Heart left ventricle (tissue), 16 donors: Measurements from ENCODE around the gene CADM2. TPM values are rescaled to one million over a fixed set of nuclear protein-coding genes. Genes with fewer than 3 reads are reported as not detected.

Experiments used
- ATAC-seq, 4 donors: fragments of 200-7000 bp; cut with Tn5 transposase; one replicate each; pipeline ENCODE4 v1.9.1; 2020 to 2022; ENCODE audit warnings: moderate library complexity in 4 of 4, mild to moderate bottlenecking in 3 of 4, moderate number of reproducible peaks in 1 of 4
- DNase-seq, 5 donors: peaks; one replicate each; pipeline ENCODE4 v3.0.0-alpha.2; 2020
- H3K27ac ChIP-seq, 12 donors: fragments of 200-600 bp; sonication (generic) in 4 of 12; one replicate each; pipeline versions ENCODE4 v1.5.0 to v1.8.0; 2016 to 2022; ENCODE audit warnings: mild to moderate bottlenecking in 2 of 12
- H3K27me3 ChIP-seq, 9 donors: fragments of 200-600 bp; sonication (generic) in 2 of 9; one replicate each; pipeline versions ENCODE4 v1.5.1 to v1.8.0; 2016 to 2022; ENCODE audit warnings: mild to moderate bottlenecking in 3 of 9
- H3K36me3 ChIP-seq, 9 donors: fragments of 200-600 bp; sonication (generic) in 2 of 9; one replicate each; pipeline versions ENCODE4 v1.5.0 to v1.8.0; 2018 to 2022; ENCODE audit warnings: mild to moderate bottlenecking in 2 of 9
- H3K4me1 ChIP-seq, 12 donors: fragments of 200-600 bp; sonication (generic) in 4 of 12; one replicate each; pipeline versions ENCODE4 v1.5.0 to v1.8.0; 2016 to 2022; ENCODE audit warnings: mild to moderate bottlenecking in 3 of 12
- H3K4me3 ChIP-seq, 12 donors: fragments of 200-600 bp; sonication (generic) in 4 of 12; one replicate each; pipeline versions ENCODE4 v1.5.0 to v1.8.0; 2017 to 2022; ENCODE audit warnings: mild to moderate bottlenecking in 9 of 12, moderate library complexity in 4 of 12
- H3K9me3 ChIP-seq, 12 donors: fragments of 200-600 bp; sonication (generic) in 4 of 12; one replicate each; pipeline versions ENCODE4 v1.5.0 to v1.8.0; 2016 to 2022; ENCODE audit warnings: mild to moderate bottlenecking in 1 of 12
- POLR2A ChIP-seq, 2 donors: fragments of 450-650 bp; IDR thresholded peaks; one replicate each; pipeline ENCODE4 v1.6.1; 2017; ENCODE audit warnings: antibody characterized with exemption in 2 of 2, mild to moderate bottlenecking in 2 of 2, moderate library complexity in 2 of 2
- WGBS, 4 donors: extraction: QIAGEN DNeasy Blood & Tissue Kit in 2 of 4; methylation state at CpG; one replicate each; pipeline versions ENCODE4 v1.1.5 to v1.1.7; 2013 to 2018; 5-methylcytosine and 5-hydroxymethylcytosine counted together
- intact Hi-C, 10 donors: fragments of 100-400 bp; cut with DNase I; formaldehyde crosslinking; loops; one replicate each; pipeline versions ENCODE4 v1.11.1 to v1.14.2; 2022
- polyA plus RNA-seq, 2 donors: library from polyadenylated mRNA; stranded (reverse); fragments of 200-250 nt; gene quantifications; one replicate each; pipeline ENCODE4 v1.2.3, GENCODE V29; 2013
- total RNA-seq, 9 donors: library from RNA; depleted of rRNA in 2 of 9; stranded (reverse); fragments of >200 nt in 2 of 9; fragmentation: NEBNext Ultra II Directional in 3 of 9; extraction: Animal tissue kit (Norgen Biotek cat#: 25700) in 3 of 9; gene quantifications; one replicate each; pipeline versions ENCODE4 v1.1.0 to v1.2.4, GENCODE V29; 2016 to 2023
- TF ChIP-seq, protein P1 (sequence below), 12 donors: fragments of 200-600 bp; sonication (generic) in 4 of 12; IDR thresholded peaks; one replicate each; pipeline versions ENCODE4 v1.5.0 to v1.8.0; 2018 to 2022; ENCODE audit warnings: antibody characterized with exemption in 12 of 12, mild to moderate bottlenecking in 5 of 12
- donor health status: ischemic (EF 13 %, LVEDD 7.1; RV severe dilation, severe dysfunction).
- donor health status: healthy with polysubstance abuse.
- donor health status: DM: no; HTN: yes; CAD: no.
- donor health status: DM: no; HTN: no; CAD: no.
- donor health status: ischemic (EF 25% LVEDD 6.9; RV normal size, moderate dysfunction).
- donor health status: ischemic (EF 25% LVEDD 5.7; RV mildly dilated, moderate dysfunction).
- donor health status: healthy.
- donor health status: DM: yes; HTN: yes; CAD: no.
- donor health status: ischemic (EF 35%, LVEDD 5.7; RV mildly dilated, moderate dysfunction).
- donor health status: nonischemic (EF 11% LVEDD 7.7; RV severe dilation, severe dysfunction).
- donor health status: DM: yes; HTN: yes; CAD: no.
- donor health status: PGD.
- donor health status: ischemic (EF 29% LVEDD 5.4; RV normal size, mild dysfunction).
- donor health status: nonischemic (EF 23%, LVEDD 6.1; RV moderate dilation, normal function).

CADM2 gene
- total and polyA plus RNA-seq, 11 donors, result 0.19 to 2.3 (median 0.69) TPM

DNA sequence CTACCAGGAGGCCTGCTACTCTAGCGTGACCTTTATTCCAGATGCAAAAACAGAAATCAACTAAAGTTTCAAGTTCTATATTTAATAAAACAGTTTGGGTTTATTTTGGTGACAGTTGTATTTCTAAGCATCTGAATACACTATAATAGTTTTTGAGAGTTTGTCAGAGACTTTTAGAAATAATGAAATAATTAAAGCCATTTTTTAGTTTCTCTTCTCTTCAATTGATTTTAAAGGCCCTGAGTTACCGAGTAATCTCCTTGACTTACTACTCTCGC, 523.4 kb downstream of the CADM2 start:
- Histone ChIP-seq H3K9me3 (no peaks in the 10 kb centered on the region), H3K4me3 (no peak overlapping the region), H3K36me3 (no peaks in the 10 kb centered on the region), H3K27me3 (no peaks in the 10 kb centered on the region), H3K4me1 (peaks cover 0 to 3% (median 0%) of the 10 kb centered on the region in 12 donors), H3K27ac (no peak overlapping the region)
- ATAC-seq (no peak), DNase-seq (no peak)
- intact Hi-C loops, result no loop called here
- TF ChIP-seq POLR2A (IDR thresholded peaks at IDR 0.05), result no peak
- TF ChIP-seq, protein P1, sequence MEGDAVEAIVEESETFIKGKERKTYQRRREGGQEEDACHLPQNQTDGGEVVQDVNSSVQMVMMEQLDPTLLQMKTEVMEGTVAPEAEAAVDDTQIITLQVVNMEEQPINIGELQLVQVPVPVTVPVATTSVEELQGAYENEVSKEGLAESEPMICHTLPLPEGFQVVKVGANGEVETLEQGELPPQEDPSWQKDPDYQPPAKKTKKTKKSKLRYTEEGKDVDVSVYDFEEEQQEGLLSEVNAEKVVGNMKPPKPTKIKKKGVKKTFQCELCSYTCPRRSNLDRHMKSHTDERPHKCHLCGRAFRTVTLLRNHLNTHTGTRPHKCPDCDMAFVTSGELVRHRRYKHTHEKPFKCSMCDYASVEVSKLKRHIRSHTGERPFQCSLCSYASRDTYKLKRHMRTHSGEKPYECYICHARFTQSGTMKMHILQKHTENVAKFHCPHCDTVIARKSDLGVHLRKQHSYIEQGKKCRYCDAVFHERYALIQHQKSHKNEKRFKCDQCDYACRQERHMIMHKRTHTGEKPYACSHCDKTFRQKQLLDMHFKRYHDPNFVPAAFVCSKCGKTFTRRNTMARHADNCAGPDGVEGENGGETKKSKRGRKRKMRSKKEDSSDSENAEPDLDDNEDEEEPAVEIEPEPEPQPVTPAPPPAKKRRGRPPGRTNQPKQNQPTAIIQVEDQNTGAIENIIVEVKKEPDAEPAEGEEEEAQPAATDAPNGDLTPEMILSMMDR (IDR thresholded peaks at IDR 0.05), result no peak
- 69 to 75% (median 74%) methylated on average over 3 of the region's 3 CpGs for WGBS, 4 donors

DNA sequence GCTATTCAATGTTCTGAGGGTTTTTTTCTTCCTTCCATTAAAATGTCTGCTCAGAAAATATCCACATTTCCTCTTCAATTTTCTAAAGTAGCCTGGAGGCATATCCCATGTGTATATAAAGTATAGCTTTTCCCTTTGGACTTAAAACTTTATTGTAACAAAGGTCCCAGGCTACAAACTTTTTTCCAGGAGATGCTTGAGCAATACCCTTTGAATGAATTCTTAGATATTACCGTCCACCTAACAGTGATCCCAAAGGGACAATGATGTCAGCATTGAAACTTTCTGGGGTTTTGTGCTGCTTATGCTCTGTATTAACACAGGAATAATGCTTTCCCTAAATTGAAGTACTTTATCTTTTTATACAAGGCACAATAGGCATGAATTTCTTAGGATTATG, 525.2 kb downstream of the CADM2 start:
- H3K4me3 ChIP-seq, result no peak overlapping the region
- TF ChIP-seq, protein P1 (IDR thresholded peaks at IDR 0.05), result no peak
- TF ChIP-seq POLR2A (IDR thresholded peaks at IDR 0.05), result no peak
- DNase-seq, result no peak
- no peak overlapping the region for H3K27ac ChIP-seq
- 58 to 71% (median 68%) methylated on average over 1 of the region's 1 CpG for WGBS, 4 donors
- H3K27me3 ChIP-seq, result no peaks in the 10 kb centered on the region
- H3K9me3 ChIP-seq, result no peaks in the 10 kb centered on the region
- intact Hi-C loops, result no loop called here
- no peaks in the 10 kb centered on the region for H3K36me3 ChIP-seq
- no peak for ATAC-seq
- H3K4me1 ChIP-seq, result no peaks in the 10 kb centered on the region

DNA sequence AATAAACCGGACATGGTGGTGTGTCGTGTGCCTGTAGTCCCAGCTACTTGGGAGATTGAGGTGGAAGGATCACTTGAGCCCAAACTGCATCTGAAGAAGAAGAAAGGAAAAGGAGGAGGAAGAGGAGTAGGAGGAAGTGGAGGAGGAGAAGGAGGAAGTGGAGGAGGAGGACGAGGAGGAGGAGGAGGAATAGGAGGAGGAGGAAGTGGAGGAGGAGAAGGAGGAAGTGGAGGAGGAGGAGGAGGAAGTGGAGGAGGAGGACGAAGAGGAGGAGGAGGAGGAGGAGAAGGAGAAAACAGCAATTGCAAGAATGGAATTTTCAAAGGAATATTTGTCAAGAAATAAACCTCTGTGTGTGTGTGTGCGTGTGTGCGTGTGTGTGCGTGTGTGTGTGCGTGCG, 528.6 kb downstream of the CADM2 start:
- no peak for TF ChIP-seq POLR2A (IDR thresholded peaks at IDR 0.05)
- TF ChIP-seq, protein P1 (IDR thresholded peaks at IDR 0.05), result no peak
- ATAC-seq (no peak), DNase-seq (no peak)
- Histone ChIP-seq H3K9me3 (no peaks in the 10 kb centered on the region), H3K27ac (no peak overlapping the region), H3K27me3 (no peaks in the 10 kb centered on the region), H3K4me1 (no peaks in the 10 kb centered on the region), H3K4me3 (no peak overlapping the region), H3K36me3 (no peaks in the 10 kb centered on the region)
- 81 to 84% (median 82%) methylated on average over 9 of the region's 9 CpGs for WGBS, 4 donors
- intact Hi-C loops, result no loop called here

DNA sequence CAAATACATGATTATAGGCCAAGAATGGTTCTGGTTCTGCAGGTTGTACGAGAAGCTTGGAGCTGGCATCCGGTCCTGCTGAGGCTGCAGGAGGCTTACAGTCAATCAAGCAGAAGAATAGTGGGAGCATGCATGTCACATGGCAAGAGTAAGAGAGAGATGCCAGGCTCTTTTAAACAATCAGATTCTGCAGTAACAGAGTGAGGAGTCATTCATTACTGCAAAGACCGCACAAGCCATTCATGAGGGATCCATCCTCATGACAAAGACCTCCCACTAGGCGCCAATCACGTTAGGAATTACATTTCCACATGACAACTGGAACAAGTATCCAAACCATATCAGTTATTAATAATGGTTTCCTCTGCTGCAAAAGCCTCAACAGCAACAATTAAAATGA, 536.8 kb downstream of the CADM2 start:
- peaks cover 0 to 2% (median 0%) of the 10 kb centered on the region in 12 donors for H3K9me3 ChIP-seq
- no peaks in the 10 kb centered on the region for H3K36me3 ChIP-seq
- TF ChIP-seq, protein P1 (IDR thresholded peaks at IDR 0.05), result no peak
- no peak for TF ChIP-seq POLR2A (IDR thresholded peaks at IDR 0.05)
- WGBS, 4 donors, result 75 to 81% (median 78%) methylated on average over 5 of the region's 5 CpGs
- no peaks in the 10 kb centered on the region for H3K4me1 ChIP-seq
- no peak overlapping the region for H3K27ac ChIP-seq
- no peaks in the 10 kb centered on the region for H3K27me3 ChIP-seq
- ATAC-seq (no peak), DNase-seq (peak in 1 of 5 donors; percentile 14)
- intact Hi-C loops, result no loop called here
- H3K4me3 ChIP-seq, result no peak overlapping the region
